Measurements from ENCODE around the gene WNK1. TPM values are rescaled to one million over a fixed set of nuclear protein-coding genes. Genes with fewer than 3 reads are reported as not detected.

Gene WNK1
- total and polyA plus RNA-seq, 12 donors, result 43.5 to 408 (median 304) TPM

GRCh38 chr12:880656-881055 is 128.3 kb downstream of the WNK1 start:
- ATAC-seq, result no peak

GRCh38 chr12:884746-885414 is 132.5 kb downstream of the WNK1 start:
- 87 to 93% methylated on average over 5 of the region's 5 CpGs for WGBS, 2 donors
- peak in 1 of 8 donors; percentile 40 for ATAC-seq

More at GRCh38 chr12:880656-881055, 128.3 kb downstream of the WNK1 start:
- intact Hi-C loops (cut with DNase I), result loop anchor here in 1 of 10 donors (10.0 kb wide), 1 partner anchor 54 kb away; no protein-coding TSS in a partner anchor
- DNase-seq, result no peak
- Histone ChIP-seq H3K27me3 (no peaks in the 10 kb centered on the region), H3K36me3 (peaks cover 3 to 100% (median 83%) of the 10 kb centered on the region in 9 donors), H3K4me1 (no peaks in the 10 kb centered on the region), H3K4me3 (no peak overlapping the region), H3K9me3 (no peaks in the 10 kb centered on the region), H3K27ac (no peak overlapping the region)
- no peak for TF ChIP-seq CTCF (IDR thresholded peaks at IDR 0.05)
- 86 to 88% methylated on average over 4 of the region's 4 CpGs for WGBS, 2 donors

DNA sequence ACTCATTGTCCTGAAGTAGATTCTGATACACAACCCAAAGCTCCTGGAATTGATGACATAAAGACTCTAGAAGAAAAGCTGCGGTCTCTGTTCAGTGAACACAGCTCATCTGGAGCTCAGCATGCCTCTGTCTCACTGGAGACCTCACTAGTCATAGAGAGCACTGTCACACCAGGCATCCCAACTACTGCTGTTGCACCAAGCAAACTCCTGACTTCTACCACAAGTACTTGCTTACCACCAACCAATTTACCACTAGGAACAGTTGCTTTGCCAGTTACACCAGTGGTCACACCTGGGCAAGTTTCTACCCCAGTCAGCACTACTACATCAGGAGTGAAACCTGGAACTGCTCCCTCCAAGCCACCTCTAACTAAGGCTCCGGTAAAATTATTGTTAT is 133.3 kb downstream of the WNK1 start:
- Histone ChIP-seq H3K9me3 (no peaks in the 10 kb centered on the region), H3K4me1 (no peaks in the 10 kb centered on the region), H3K27ac (no peak overlapping the region), H3K36me3 (peaks cover 6 to 100% (median 97%) of the 10 kb centered on the region in 9 donors), H3K4me3 (no peak overlapping the region), H3K27me3 (no peaks in the 10 kb centered on the region)
- WGBS, 2 donors, result 95 to 98% methylated on average over 2 of the region's 2 CpGs
- intact Hi-C loops (cut with DNase I), result loop anchor here in 1 of 10 donors (10.0 kb wide), 1 partner anchor 49 kb away; no protein-coding TSS in a partner anchor
- ATAC-seq (no peak), DNase-seq (no peak)
- TF ChIP-seq CTCF (IDR thresholded peaks at IDR 0.05), result no peak

More at GRCh38 chr12:884746-885414, 132.5 kb downstream of the WNK1 start:
- TF ChIP-seq CTCF (IDR thresholded peaks at IDR 0.05), result no peak
- no peak overlapping the region for H3K4me3 ChIP-seq
- DNase-seq, result no peak
- H3K27me3 ChIP-seq, result no peaks in the 10 kb centered on the region
- H3K27ac ChIP-seq, result no peak overlapping the region
- no peaks in the 10 kb centered on the region for H3K9me3 ChIP-seq
- peaks cover 4 to 100% (median 97%) of the 10 kb centered on the region in 9 donors for H3K36me3 ChIP-seq
- intact Hi-C loops (cut with DNase I), result loop anchor here in 1 of 10 donors (10.0 kb wide), 1 partner anchor 50 kb away; no protein-coding TSS in a partner anchor
- H3K4me1 ChIP-seq, result no peaks in the 10 kb centered on the region

DNA sequence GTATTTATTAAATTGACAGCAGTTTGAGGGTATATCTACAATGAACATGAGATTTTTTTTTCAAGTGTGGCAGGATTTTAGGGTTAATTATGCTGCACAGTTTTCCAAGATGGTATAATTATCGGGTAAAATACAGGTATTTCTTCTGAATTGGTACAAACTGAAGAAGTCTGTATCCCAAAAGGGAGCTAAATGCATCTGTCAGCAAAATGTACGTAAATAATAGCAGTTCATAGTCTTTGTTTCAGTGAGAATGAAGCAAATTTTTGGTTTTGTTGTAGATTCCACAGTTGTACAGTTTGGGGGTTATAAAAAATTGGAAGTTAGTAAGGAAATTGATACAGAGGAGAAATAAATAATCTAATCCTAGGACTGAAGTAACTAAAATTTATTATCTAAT is 133.8 kb downstream of the WNK1 start:
- H3K36me3 ChIP-seq, result peaks cover 2 to 100% (median 95%) of the 10 kb centered on the region in 9 donors

More for the DNA sequence above, 133.8 kb downstream of the WNK1 start:
- intact Hi-C loops (cut with DNase I), result loop anchor here in 1 of 10 donors (10.0 kb wide), 1 partner anchor 49 kb away; no protein-coding TSS in a partner anchor
- H3K4me3 ChIP-seq, result no peak overlapping the region
- no peaks in the 10 kb centered on the region for H3K4me1 ChIP-seq
- ATAC-seq (no peak), DNase-seq (no peak)
- H3K27me3 ChIP-seq, result no peaks in the 10 kb centered on the region
- WGBS, 2 donors, result 90 to 92% methylated on average over 2 of the region's 2 CpGs
- no peaks in the 10 kb centered on the region for H3K9me3 ChIP-seq
- no peak overlapping the region for H3K27ac ChIP-seq
- TF ChIP-seq CTCF (IDR thresholded peaks at IDR 0.05), result no peak
